Nephron (organoid): ENCODE data around the gene TSSK2.

Experiments used
- H3K27ac Mint-ChIP-seq, 3 experiments: 2 replicates each; pipeline ENCODE4 v1.8.0; 2020; ENCODE audit warnings: mixed read lengths in 3 of 3, mild to moderate bottlenecking in 2 of 3, moderate library complexity in 1 of 3
- H3K27me3 Mint-ChIP-seq: 2 replicates; pipeline ENCODE4 v1.8.0; 2021; ENCODE audit warnings: low read depth, mild to moderate bottlenecking, moderate library complexity, mixed read lengths
- H3K36me3 Mint-ChIP-seq: 2 replicates; pipeline ENCODE4 v1.8.0; 2020; ENCODE audit warnings: low read depth, mixed read lengths
- H3K4me1 Mint-ChIP-seq: 2 replicates; pipeline ENCODE4 v1.8.0; 2020; ENCODE audit warnings: mixed read lengths
- H3K4me3 Mint-ChIP-seq, 3 experiments: 2 replicates each; pipeline ENCODE4 v1.8.0; 2020; ENCODE audit warnings: mild to moderate bottlenecking in 3 of 3, mixed read lengths in 3 of 3, moderate library complexity in 2 of 3
- H3K9me3 Mint-ChIP-seq: 2 replicates; pipeline ENCODE4 v1.8.0; 2020; ENCODE audit warnings: mixed read lengths
- TF ChIP-seq, protein P1 (sequence below), 3 experiments: fragments of 200-600 bp; sonication (generic); IDR thresholded peaks; one replicate each; pipeline ENCODE4 v1.5.0; 2021; ENCODE audit warnings: antibody characterized with exemption in 3 of 3; ENCODE audit not compliant: unreplicated experiment in 3 of 3

The TSSK2 gene

DNA sequence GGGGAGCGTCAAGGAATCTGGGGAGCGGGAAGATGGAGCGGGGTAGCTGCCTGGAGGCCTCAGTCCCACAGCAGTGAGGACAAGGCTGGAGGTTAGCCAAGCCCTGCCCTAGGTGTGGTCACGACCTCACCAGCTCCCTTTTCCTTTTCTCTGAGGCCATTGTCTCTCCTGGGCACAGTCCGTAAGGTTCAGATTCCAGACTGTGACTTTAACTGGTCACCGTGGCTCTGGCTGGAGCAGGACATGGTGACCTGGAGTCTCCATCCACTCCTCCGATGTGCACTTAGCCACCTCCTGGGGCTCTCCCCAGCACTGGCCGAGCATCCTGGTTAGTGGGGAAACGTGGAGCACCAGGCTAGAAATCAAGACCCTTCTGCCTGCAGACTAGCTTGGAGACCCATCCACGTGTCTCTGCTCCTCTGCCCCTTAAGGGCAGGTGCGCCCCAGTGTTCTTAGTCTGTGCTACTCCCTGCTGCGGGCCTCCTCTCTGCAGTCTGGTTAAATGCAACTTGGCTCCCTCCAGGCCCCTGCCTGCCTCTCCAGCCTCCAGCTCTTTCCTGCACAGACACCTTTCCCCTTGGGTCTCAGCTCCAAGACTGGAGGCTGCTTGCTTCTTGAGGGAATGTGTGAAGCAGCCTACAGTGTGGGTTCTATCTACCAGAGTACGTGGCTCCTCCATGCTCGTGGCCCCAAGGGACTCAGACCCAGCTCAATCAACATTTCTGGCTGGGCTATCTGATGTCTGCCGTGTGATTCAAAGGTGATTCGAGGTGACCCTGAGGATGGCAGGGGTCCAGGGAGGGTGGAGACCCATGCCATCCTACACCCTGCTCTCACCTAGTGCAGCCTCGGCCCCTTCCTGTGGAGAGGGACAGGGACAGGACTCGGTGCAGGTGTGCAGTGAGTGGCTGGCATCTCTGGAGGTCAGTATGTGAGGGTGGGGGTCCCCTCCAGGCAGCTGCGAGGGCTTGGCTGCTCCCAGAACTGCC, 42.2 kb downstream of the TSSK2 start:
- peak overlapping the region; percentile 89 to 93 (median 92) for H3K4me3 Mint-ChIP-seq
- H3K27me3 Mint-ChIP-seq = peaks cover 33% of the 10 kb centered on the region
- peak overlapping the region in 1 of 3 experiments; percentile 82 for H3K27ac Mint-ChIP-seq
- TF ChIP-seq, protein P1, sequence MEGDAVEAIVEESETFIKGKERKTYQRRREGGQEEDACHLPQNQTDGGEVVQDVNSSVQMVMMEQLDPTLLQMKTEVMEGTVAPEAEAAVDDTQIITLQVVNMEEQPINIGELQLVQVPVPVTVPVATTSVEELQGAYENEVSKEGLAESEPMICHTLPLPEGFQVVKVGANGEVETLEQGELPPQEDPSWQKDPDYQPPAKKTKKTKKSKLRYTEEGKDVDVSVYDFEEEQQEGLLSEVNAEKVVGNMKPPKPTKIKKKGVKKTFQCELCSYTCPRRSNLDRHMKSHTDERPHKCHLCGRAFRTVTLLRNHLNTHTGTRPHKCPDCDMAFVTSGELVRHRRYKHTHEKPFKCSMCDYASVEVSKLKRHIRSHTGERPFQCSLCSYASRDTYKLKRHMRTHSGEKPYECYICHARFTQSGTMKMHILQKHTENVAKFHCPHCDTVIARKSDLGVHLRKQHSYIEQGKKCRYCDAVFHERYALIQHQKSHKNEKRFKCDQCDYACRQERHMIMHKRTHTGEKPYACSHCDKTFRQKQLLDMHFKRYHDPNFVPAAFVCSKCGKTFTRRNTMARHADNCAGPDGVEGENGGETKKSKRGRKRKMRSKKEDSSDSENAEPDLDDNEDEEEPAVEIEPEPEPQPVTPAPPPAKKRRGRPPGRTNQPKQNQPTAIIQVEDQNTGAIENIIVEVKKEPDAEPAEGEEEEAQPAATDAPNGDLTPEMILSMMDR (IDR thresholded peaks at IDR 0.05; ENCODE audit: unreplicated experiment in 3 of 3) = no peak
- H3K9me3 Mint-ChIP-seq = no peaks in the 10 kb centered on the region
- H3K36me3 Mint-ChIP-seq = no peaks in the 10 kb centered on the region
- peaks cover 28% of the 10 kb centered on the region for H3K4me1 Mint-ChIP-seq

GRCh38 chr22:19174106-19175025, 43.3 kb downstream of the TSSK2 start:
- H3K9me3 Mint-ChIP-seq = no peaks in the 10 kb centered on the region
- H3K4me1 Mint-ChIP-seq = peaks cover 31% of the 10 kb centered on the region
- peak overlapping the region; percentile 52 to 92 (median 89) for H3K4me3 Mint-ChIP-seq
- TF ChIP-seq, protein P1 (IDR thresholded peaks at IDR 0.05; ENCODE audit: unreplicated experiment in 3 of 3) = no peak
- peaks cover 23% of the 10 kb centered on the region for H3K27me3 Mint-ChIP-seq
- H3K36me3 Mint-ChIP-seq = no peaks in the 10 kb centered on the region
- no peak overlapping the region for H3K27ac Mint-ChIP-seq

DNA sequence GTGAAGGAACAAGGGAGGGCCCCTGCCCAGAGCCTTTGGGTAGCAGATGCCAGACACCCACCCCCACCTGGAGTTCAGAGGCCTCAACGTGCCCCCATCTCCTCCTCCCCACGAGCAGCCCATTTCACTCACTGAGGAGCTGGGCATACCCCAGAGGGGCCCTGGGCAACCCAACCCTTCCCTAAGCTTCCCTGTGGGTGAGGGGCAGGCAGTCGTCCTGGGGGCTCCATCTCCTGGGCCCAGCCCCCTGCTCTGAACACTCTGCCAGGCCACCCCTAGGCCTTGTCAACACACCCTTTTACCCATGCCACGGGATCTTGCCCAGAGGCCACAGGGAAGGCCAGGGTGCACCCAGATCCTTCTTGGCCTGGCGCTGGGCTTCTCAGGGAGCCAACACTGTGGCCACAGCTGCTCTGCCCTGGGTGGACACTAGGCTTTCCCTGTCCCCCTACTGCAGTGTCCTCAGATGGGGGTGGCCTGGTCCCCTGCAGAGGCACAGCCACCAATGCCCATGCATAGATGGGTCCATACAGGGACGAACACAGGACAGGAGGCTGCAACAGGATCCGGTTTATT, 44.0 kb downstream of the TSSK2 start:
- peaks cover 17% of the 10 kb centered on the region for H3K27me3 Mint-ChIP-seq
- peak overlapping the region in 1 of 3 experiments; percentile 31 for H3K4me3 Mint-ChIP-seq
- H3K27ac Mint-ChIP-seq = no peak overlapping the region
- no peaks in the 10 kb centered on the region for H3K36me3 Mint-ChIP-seq
- peaks cover 33% of the 10 kb centered on the region for H3K4me1 Mint-ChIP-seq
- no peaks in the 10 kb centered on the region for H3K9me3 Mint-ChIP-seq
- TF ChIP-seq, protein P1 (IDR thresholded peaks at IDR 0.05; ENCODE audit: unreplicated experiment in 3 of 3) = no peak

- peak overlapping the region in 2 of 3 experiments; percentile 43 to 53 for H3K27ac Mint-ChIP-seq
- no peaks in the 10 kb centered on the region for H3K9me3 Mint-ChIP-seq
- TF ChIP-seq, protein P1 (IDR thresholded peaks at IDR 0.05; ENCODE audit: unreplicated experiment in 3 of 3) = no peak
- peak overlapping the region; percentile 74 to 81 (median 81) for H3K4me3 Mint-ChIP-seq
- H3K4me1 Mint-ChIP-seq = peaks cover 28% of the 10 kb centered on the region
- no peaks in the 10 kb centered on the region for H3K36me3 Mint-ChIP-seq
- H3K27me3 Mint-ChIP-seq = peaks cover 11% of the 10 kb centered on the region
Observed at GRCh38 chr22:19175602-19176174, 44.6 kb downstream of the TSSK2 start.

- TF ChIP-seq, protein P1 (IDR thresholded peaks at IDR 0.05; ENCODE audit: unreplicated experiment in 3 of 3) = no peak
- peaks cover 29% of the 10 kb centered on the region for H3K4me1 Mint-ChIP-seq
- H3K27me3 Mint-ChIP-seq = peaks cover 6% of the 10 kb centered on the region
- no peaks in the 10 kb centered on the region for H3K9me3 Mint-ChIP-seq
- H3K4me3 Mint-ChIP-seq = peak overlapping the region; percentile 78 to 86 (median 81)
- H3K36me3 Mint-ChIP-seq = no peaks in the 10 kb centered on the region
- peak overlapping the region in 2 of 3 experiments; percentile 43 to 59 for H3K27ac Mint-ChIP-seq
Observed at GRCh38 chr22:19176175-19176643, 45.1 kb downstream of the TSSK2 start.
